SIG-M5 treated with dmso at 0.1 percent for 504 hours (cell line): ENCODE data around the gene TMEM37.
A peak's percentile ranks its signal among the peaks of the same experiment; 100 is the strongest.

Source experiments
- DNase-seq: peaks from one replicate; lab custom pipeline; 2025; ENCODE audit not compliant: unreplicated experiment; lab: John Stamatoyannopoulos, UW

Gene TMEM37

GRCh38 chr2:119476301-119477112, 44.9 kb downstream of the TMEM37 start:
- peak; percentile 37 for DNase-seq

GRCh38 chr2:119477113-119477505, 45.5 kb downstream of the TMEM37 start:
- DNase-seq, result no peak

- DNase-seq, result no peak
Observed at GRCh38 chr2:119478188-119478977, 46.7 kb downstream of the TMEM37 start.

- no peak for DNase-seq
Observed at GRCh38 chr2:119478978-119479295, 47.3 kb downstream of the TMEM37 start.

GRCh38 chr2:119480184-119480583, 48.5 kb downstream of the TMEM37 start:
- DNase-seq, result no peak

GRCh38 chr2:119480718-119481142, 49.1 kb downstream of the TMEM37 start:
- DNase-seq, result no peak

GRCh38 chr2:119481501-119482455, 50.1 kb downstream of the TMEM37 start:
- no peak for DNase-seq

- DNase-seq, result peak; percentile 41
Observed at GRCh38 chr2:119482481-119483394, 51.1 kb downstream of the TMEM37 start.

- DNase-seq, result no peak
Observed at GRCh38 chr2:119483395-119483753, 51.7 kb downstream of the TMEM37 start.

GRCh38 chr2:119483896-119484718, 52.5 kb downstream of the TMEM37 start:
- no peak for DNase-seq

GRCh38 chr2:119484834-119485233, 53.2 kb downstream of the TMEM37 start:
- DNase-seq, result no peak

- no peak for DNase-seq
Observed at GRCh38 chr2:119485336-119486110, 53.9 kb downstream of the TMEM37 start.

GRCh38 chr2:119486196-119486827, 54.7 kb downstream of the TMEM37 start:
- DNase-seq, result no peak

GRCh38 chr2:119486886-119487285, 55.2 kb downstream of the TMEM37 start:
- no peak for DNase-seq

GRCh38 chr2:119487434-119488244, 56.0 kb downstream of the TMEM37 start:
- no peak for DNase-seq
